Tibial nerve (tissue), 4 donors: ENCODE measurements around the gene CTAGE9.

Source experiments
- CTCF ChIP-seq, 5 experiments: fragments of 200-600 bp in 3 of 5; fragments of 450-650 bp in 2 of 5; sonication (generic) in 3 of 5; IDR thresholded peaks; one replicate each; pipeline ENCODE4 v1.5.1; 2016 to 2019; ENCODE audit warnings: antibody characterized with exemption in 5 of 5, mild to moderate bottlenecking in 3 of 5, moderate library complexity in 2 of 5
- EP300 ChIP-seq, 2 donors: sonication (generic); formaldehyde crosslinking; IDR thresholded peaks; one replicate each; pipeline ENCODE4 v1.6.1; 2017; ENCODE audit warnings: antibody characterized with exemption in 2 of 2, mild to moderate bottlenecking in 1 of 2

GRCh38 chr6:131728296-131728939 is 17.6 kb upstream of the CTAGE9 start:
- TF ChIP-seq CTCF (IDR thresholded peaks at IDR 0.05) (no peak), EP300 (IDR thresholded peaks at IDR 0.05) (no peak)
